HG03135 (cell line): Measurements from ENCODE around the gene CASP10.
A peak's percentile ranks its signal among the peaks of the same experiment; 100 is the strongest.

Source experiments
- ATAC-seq: cut with Tn5 transposase; IDR thresholded peaks from one replicate; pipeline ENCODE4 v1.9.1; 2021; ENCODE audit warnings: mild to moderate bottlenecking, moderate library complexity; ENCODE audit not compliant: unreplicated experiment

Gene CASP10

GRCh38 chr2:201257381-201257955 is 74.5 kb downstream of the CASP10 start:
- peak; percentile 44 for ATAC-seq

GRCh38 chr2:201257956-201258665 is 75.2 kb downstream of the CASP10 start:
- peak; percentile 64 for ATAC-seq

- ATAC-seq: peak; percentile 8
Observed at GRCh38 chr2:201258666-201259615, 76.0 kb downstream of the CASP10 start.

GRCh38 chr2:201260302-201260800 is 77.4 kb downstream of the CASP10 start, which contains the start of gene CASP8:
TSS of gene CASP8 (plus strand) at chr2:201260536. CDS start at chr2:201266487, 5,951 bp downstream.
- ATAC-seq: peak; percentile 22

- ATAC-seq: no peak
Observed at GRCh38 chr2:201261471-201261870, 78.5 kb downstream of the CASP10 start.

GRCh38 chr2:201261906-201262305 is 79.0 kb downstream of the CASP10 start:
- ATAC-seq: no peak

- ATAC-seq: no peak
Observed at GRCh38 chr2:201262718-201263117, 79.8 kb downstream of the CASP10 start.

GRCh38 chr2:201263779-201264178 is 80.8 kb downstream of the CASP10 start:
- ATAC-seq: no peak

- no peak for ATAC-seq
Observed at GRCh38 chr2:201264472-201265173, 81.7 kb downstream of the CASP10 start.

- no peak for ATAC-seq
Observed at GRCh38 chr2:201266629-201267028, 83.7 kb downstream of the CASP10 start.

GRCh38 chr2:201267278-201268030 is 84.5 kb downstream of the CASP10 start:
- ATAC-seq: no peak

- no peak for ATAC-seq
Observed at GRCh38 chr2:201269764-201270163, 86.8 kb downstream of the CASP10 start.

GRCh38 chr2:201270293-201271001 is 87.5 kb downstream of the CASP10 start:
- no peak for ATAC-seq

GRCh38 chr2:201271917-201272316 is 89.0 kb downstream of the CASP10 start:
- ATAC-seq: no peak

GRCh38 chr2:201273330-201273983 is 90.5 kb downstream of the CASP10 start:
- no peak for ATAC-seq

GRCh38 chr2:201275069-201275468 is 92.1 kb downstream of the CASP10 start:
- ATAC-seq: no peak

- no peak for ATAC-seq
Observed at GRCh38 chr2:201275990-201276389, 93.0 kb downstream of the CASP10 start.

- ATAC-seq: no peak
Observed at GRCh38 chr2:201276511-201276910, 93.6 kb downstream of the CASP10 start.
